ENCODE results near the gene CCBE1.

The CCBE1 gene

GRCh38 chr18:59704146-59704545 is 6.9 kb upstream of the CCBE1 start:
- H3K27me3 Mint-ChIP-seq = peaks cover 2% of the 10 kb centered on the region
- DNase-seq (ENCODE audit: low spot score in 2 of 2) (no peak), ATAC-seq (ENCODE audit: low read depth) (no peak)
- no peak overlapping the region for H3K4me3 Mint-ChIP-seq
- no peaks in the 10 kb centered on the region for H3K9me3 Mint-ChIP-seq
- no peaks in the 10 kb centered on the region for H3K4me1 Mint-ChIP-seq
- H3K27ac Mint-ChIP-seq = no peak overlapping the region
- H3K36me3 Mint-ChIP-seq = no peaks in the 10 kb centered on the region

- H3K4me1 Mint-ChIP-seq = peaks cover 9% of the 10 kb centered on the region
- peaks cover 9% of the 10 kb centered on the region for H3K27me3 Mint-ChIP-seq
- no peaks in the 10 kb centered on the region for H3K36me3 Mint-ChIP-seq
- H3K4me3 Mint-ChIP-seq = no peak overlapping the region
- no peak overlapping the region for H3K27ac Mint-ChIP-seq
- ATAC-seq (ENCODE audit: low read depth) (no peak), DNase-seq (ENCODE audit: low spot score in 2 of 2) (no peak)
- no peaks in the 10 kb centered on the region for H3K9me3 Mint-ChIP-seq
Measured at GRCh38 chr18:59701272-59701671, 4.0 kb upstream of the CCBE1 start.

- no peak overlapping the region for H3K27ac Mint-ChIP-seq
- peaks cover 12% of the 10 kb centered on the region for H3K4me1 Mint-ChIP-seq
- H3K36me3 Mint-ChIP-seq = no peaks in the 10 kb centered on the region
- peaks cover 13% of the 10 kb centered on the region for H3K27me3 Mint-ChIP-seq
- DNase-seq (ENCODE audit: low spot score in 2 of 2) (no peak), ATAC-seq (ENCODE audit: low read depth) (no peak)
- no peaks in the 10 kb centered on the region for H3K9me3 Mint-ChIP-seq
- no peak overlapping the region for H3K4me3 Mint-ChIP-seq
Measured at GRCh38 chr18:59700535-59700967, 3.3 kb upstream of the CCBE1 start.

- no peaks in the 10 kb centered on the region for H3K9me3 Mint-ChIP-seq
- H3K27ac Mint-ChIP-seq = no peak overlapping the region
- no peak for ATAC-seq (ENCODE audit: low read depth)
- DNase-seq (ENCODE audit: low spot score in 2 of 2) = no peak
- peaks cover 18% of the 10 kb centered on the region for H3K27me3 Mint-ChIP-seq
- H3K4me3 Mint-ChIP-seq = no peak overlapping the region
- no peaks in the 10 kb centered on the region for H3K36me3 Mint-ChIP-seq
- peaks cover 12% of the 10 kb centered on the region for H3K4me1 Mint-ChIP-seq
Measured at GRCh38 chr18:59699750-59700534, 2.7 kb upstream of the CCBE1 start.

- Mint-ChIP-seq H3K27ac (no peak overlapping the region), H3K36me3 (no peaks in the 10 kb centered on the region), H3K4me1 (peaks cover 12% of the 10 kb centered on the region), H3K9me3 (no peaks in the 10 kb centered on the region), H3K27me3 (peaks cover 22% of the 10 kb centered on the region), H3K4me3 (no peak overlapping the region)
- no peak for DNase-seq (ENCODE audit: low spot score in 2 of 2)
- ATAC-seq (ENCODE audit: low read depth) = no peak
Measured at GRCh38 chr18:59699061-59699460, 1.8 kb upstream of the CCBE1 start.

GRCh38 chr18:59696311-59697235 is 650 bp downstream of the CCBE1 start:
- H3K9me3 Mint-ChIP-seq = no peaks in the 10 kb centered on the region
- ATAC-seq (ENCODE audit: low read depth) (no peak), DNase-seq (ENCODE audit: low spot score in 2 of 2) (no peak)
- peaks cover 22% of the 10 kb centered on the region for H3K27me3 Mint-ChIP-seq
- no peak overlapping the region for H3K4me3 Mint-ChIP-seq
- H3K4me1 Mint-ChIP-seq = peaks cover 12% of the 10 kb centered on the region
- H3K36me3 Mint-ChIP-seq = no peaks in the 10 kb centered on the region
- H3K27ac Mint-ChIP-seq = no peak overlapping the region

- no peaks in the 10 kb centered on the region for H3K9me3 Mint-ChIP-seq
- peaks cover 20% of the 10 kb centered on the region for H3K27me3 Mint-ChIP-seq
Measured at GRCh38 chr18:59695551-59695950, 1.7 kb downstream of the CCBE1 start.

GRCh38 chr18:59694824-59695223 is 2.4 kb downstream of the CCBE1 start:
- Mint-ChIP-seq H3K4me3 (no peak overlapping the region), H3K27me3 (peaks cover 20% of the 10 kb centered on the region), H3K9me3 (no peaks in the 10 kb centered on the region), H3K4me1 (peaks cover 12% of the 10 kb centered on the region), H3K27ac (no peak overlapping the region), H3K36me3 (no peaks in the 10 kb centered on the region)
- ATAC-seq (ENCODE audit: low read depth) (no peak), DNase-seq (ENCODE audit: low spot score in 2 of 2) (no peak)

More at GRCh38 chr18:59695551-59695950, 1.7 kb downstream of the CCBE1 start:
- no peak for DNase-seq (ENCODE audit: low spot score in 2 of 2)
- no peak for ATAC-seq (ENCODE audit: low read depth)
- H3K4me1 Mint-ChIP-seq = peaks cover 12% of the 10 kb centered on the region
- no peaks in the 10 kb centered on the region for H3K36me3 Mint-ChIP-seq
- H3K4me3 Mint-ChIP-seq = no peak overlapping the region
- H3K27ac Mint-ChIP-seq = no peak overlapping the region

GRCh38 chr18:59691996-59692395 is 5.2 kb downstream of the CCBE1 start:
- H3K27ac Mint-ChIP-seq = no peak overlapping the region
- peaks cover 16% of the 10 kb centered on the region for H3K27me3 Mint-ChIP-seq
- no peak overlapping the region for H3K4me3 Mint-ChIP-seq

GRCh38 chr18:59690996-59691395 is 6.2 kb downstream of the CCBE1 start:
- Mint-ChIP-seq H3K4me3 (no peak overlapping the region), H3K36me3 (no peaks in the 10 kb centered on the region), H3K4me1 (no peaks in the 10 kb centered on the region), H3K9me3 (no peaks in the 10 kb centered on the region), H3K27me3 (peaks cover 10% of the 10 kb centered on the region), H3K27ac (no peak overlapping the region)
- ATAC-seq (ENCODE audit: low read depth) (no peak), DNase-seq (ENCODE audit: low spot score in 2 of 2) (no peak)

More at GRCh38 chr18:59691996-59692395, 5.2 kb downstream of the CCBE1 start:
- no peaks in the 10 kb centered on the region for H3K9me3 Mint-ChIP-seq
- H3K4me1 Mint-ChIP-seq = peaks cover 5% of the 10 kb centered on the region
- H3K36me3 Mint-ChIP-seq = no peaks in the 10 kb centered on the region
- ATAC-seq (ENCODE audit: low read depth) (no peak), DNase-seq (ENCODE audit: low spot score in 2 of 2) (no peak)

GRCh38 chr18:59690186-59690982 is 6.8 kb downstream of the CCBE1 start:
- Mint-ChIP-seq H3K27me3 (peaks cover 7% of the 10 kb centered on the region), H3K4me1 (no peaks in the 10 kb centered on the region), H3K9me3 (no peaks in the 10 kb centered on the region), H3K27ac (no peak overlapping the region), H3K4me3 (no peak overlapping the region), H3K36me3 (no peaks in the 10 kb centered on the region)
- ATAC-seq (ENCODE audit: low read depth) (no peak), DNase-seq (ENCODE audit: low spot score in 2 of 2) (no peak)

GRCh38 chr18:59689756-59690155 is 7.5 kb downstream of the CCBE1 start:
- no peaks in the 10 kb centered on the region for H3K4me1 Mint-ChIP-seq
- H3K27ac Mint-ChIP-seq = no peak overlapping the region
- ATAC-seq (ENCODE audit: low read depth) = no peak
- H3K9me3 Mint-ChIP-seq = no peaks in the 10 kb centered on the region
- DNase-seq (ENCODE audit: low spot score in 2 of 2) = no peak
- H3K36me3 Mint-ChIP-seq = no peaks in the 10 kb centered on the region
- no peak overlapping the region for H3K4me3 Mint-ChIP-seq
- peaks cover 4% of the 10 kb centered on the region for H3K27me3 Mint-ChIP-seq

- no peaks in the 10 kb centered on the region for H3K4me1 Mint-ChIP-seq
- ATAC-seq (ENCODE audit: low read depth) (no peak), DNase-seq (ENCODE audit: low spot score in 2 of 2) (no peak)
- H3K27ac Mint-ChIP-seq = no peak overlapping the region
- H3K4me3 Mint-ChIP-seq = no peak overlapping the region
- no peaks in the 10 kb centered on the region for H3K9me3 Mint-ChIP-seq
- H3K36me3 Mint-ChIP-seq = no peaks in the 10 kb centered on the region
- no peaks in the 10 kb centered on the region for H3K27me3 Mint-ChIP-seq
Measured at GRCh38 chr18:59686260-59686659, 11.0 kb downstream of the CCBE1 start.

GRCh38 chr18:59685501-59685900 is 11.7 kb downstream of the CCBE1 start:
- Mint-ChIP-seq H3K4me3 (no peak overlapping the region), H3K27me3 (no peaks in the 10 kb centered on the region), H3K36me3 (no peaks in the 10 kb centered on the region), H3K4me1 (no peaks in the 10 kb centered on the region), H3K27ac (no peak overlapping the region), H3K9me3 (no peaks in the 10 kb centered on the region)
- no peak for DNase-seq (ENCODE audit: low spot score in 2 of 2)
- ATAC-seq (ENCODE audit: low read depth) = no peak

All from memory B cell (primary cell).